ENCODE data around the gene P3R3URF.

The P3R3URF gene

GRCh38 chr1:46187106-46187869, 11.0 kb upstream of the P3R3URF start:
- H3K4me3 ChIP-seq (replicated peaks; ENCODE audit: insufficient read depth, low read length) = no peak overlapping the region
- TF ChIP-seq REST (IDR thresholded peaks at IDR 0.05; ENCODE audit: insufficient replicate concordance, low read depth) (no peak), SPI1 (IDR thresholded peaks at IDR 0.05; ENCODE audit: borderline replicate concordance, low read depth) (no peak), CTCF (IDR thresholded peaks at IDR 0.05; ENCODE audit: insufficient read depth, low read length) (no peak), GABPA (IDR thresholded peaks at IDR 0.05; ENCODE audit: low read depth) (no peak), POLR2AphosphoS5 (IDR thresholded peaks at IDR 0.05; ENCODE audit: low read depth) (no peak)
- DNase-seq (ENCODE audit: low read depth in 1 of 2, low spot score in 1 of 2) = no peak

GRCh38 chr1:46186076-46186475, 9.8 kb upstream of the P3R3URF start:
- DNase-seq (ENCODE audit: low read depth in 1 of 2, low spot score in 1 of 2) = no peak
- no peak overlapping the region for H3K27ac ChIP-seq (replicated peaks)
- no peaks in the 10 kb centered on the region for H3K27me3 ChIP-seq (ENCODE audit: insufficient read depth, poor library complexity, severe bottlenecking)
- H3K4me3 ChIP-seq (replicated peaks; ENCODE audit: insufficient read depth, low read length) = no peak overlapping the region
- TF ChIP-seq SPI1 (IDR thresholded peaks at IDR 0.05; ENCODE audit: borderline replicate concordance, low read depth) (no peak), GABPA (IDR thresholded peaks at IDR 0.05; ENCODE audit: low read depth) (no peak), CTCF (IDR thresholded peaks at IDR 0.05; ENCODE audit: insufficient read depth, low read length) (no peak), POLR2AphosphoS5 (IDR thresholded peaks at IDR 0.05; ENCODE audit: low read depth) (no peak), REST (IDR thresholded peaks at IDR 0.05; ENCODE audit: insufficient replicate concordance, low read depth) (no peak)

More at GRCh38 chr1:46187106-46187869, 11.0 kb upstream of the P3R3URF start:
- Histone ChIP-seq H3K27ac (replicated peaks) (no peak overlapping the region), H3K27me3 (ENCODE audit: insufficient read depth, poor library complexity, severe bottlenecking) (no peaks in the 10 kb centered on the region)

- H3K27ac ChIP-seq (replicated peaks) = no peak overlapping the region
- TF ChIP-seq SPI1 (IDR thresholded peaks at IDR 0.05; ENCODE audit: borderline replicate concordance, low read depth) = no peak
- no peak for TF ChIP-seq CTCF (IDR thresholded peaks at IDR 0.05; ENCODE audit: insufficient read depth, low read length)
- TF ChIP-seq POLR2AphosphoS5 (IDR thresholded peaks at IDR 0.05; ENCODE audit: low read depth) = no peak
- TF ChIP-seq GABPA (IDR thresholded peaks at IDR 0.05; ENCODE audit: low read depth) = no peak
- TF ChIP-seq REST (IDR thresholded peaks at IDR 0.05; ENCODE audit: insufficient replicate concordance, low read depth) = no peak
Observed at GRCh38 chr1:46184920-46185658, 8.8 kb upstream of the P3R3URF start.

More at GRCh38 chr1:46184920-46185658, 8.8 kb upstream of the P3R3URF start:
- no peak for DNase-seq (ENCODE audit: low read depth in 1 of 2, low spot score in 1 of 2)
- Histone ChIP-seq H3K4me3 (replicated peaks; ENCODE audit: insufficient read depth, low read length) (no peak overlapping the region), H3K27me3 (ENCODE audit: insufficient read depth, poor library complexity, severe bottlenecking) (no peaks in the 10 kb centered on the region)

Data from HL-60 (cell line).